Esophagus muscularis mucosa (tissue), 4 donors: ENCODE measurements around the gene FNDC1. TPM values are rescaled to one million over a fixed set of nuclear protein-coding genes. Genes with fewer than 3 reads are reported as not detected.

Experiments
- DNase-seq: peaks from one replicate; pipeline ENCODE4 v3.0.0-alpha.2; 2017; ENCODE audit errors: extremely low spot score
- H3K27ac ChIP-seq, 4 donors: fragments of 200-600 bp; sonication (generic); replicated peaks in 1 of 4; 1 replicate in 3 of 4; 2 replicates in 1 of 4; pipeline ENCODE4 v1.5.1; 2016 to 2019; ENCODE audit warnings: mild to moderate bottlenecking in 1 of 4
- H3K27me3 ChIP-seq, 4 donors: fragments of 200-600 bp; sonication (generic); one replicate each; pipeline versions ENCODE4 v1.5.1 to v1.6.0; 2016 to 2019
- H3K36me3 ChIP-seq, 4 donors: fragments of 200-600 bp; sonication (generic); one replicate each; pipeline ENCODE4 v1.5.1; 2016 to 2019
- H3K4me1 ChIP-seq, 4 donors: fragments of 200-600 bp; sonication (generic); one replicate each; pipeline ENCODE4 v1.5.1; 2016 to 2019
- H3K4me3 ChIP-seq, 4 donors: fragments of 200-600 bp; sonication (generic); 1 replicate in 2 of 4; 2 replicates in 2 of 4; pipeline ENCODE4 v1.5.1; 2016 to 2019; ENCODE audit warnings: mild to moderate bottlenecking in 4 of 4, moderate library complexity in 1 of 4
- H3K9me3 ChIP-seq, 4 donors: fragments of 200-600 bp; sonication (generic); 1 replicate in 3 of 4; 2 replicates in 1 of 4; pipeline ENCODE4 v1.5.1; 2016 to 2019
- CTCF ChIP-seq, 3 experiments: fragments of 200-600 bp in 2 of 3; fragments of 450-650 bp in 1 of 3; sonication (generic) in 2 of 3; IDR thresholded peaks; one replicate each; pipeline ENCODE4 v1.5.1; 2017 to 2019; ENCODE audit warnings: antibody characterized with exemption in 3 of 3, mild to moderate bottlenecking in 2 of 3, moderate library complexity in 1 of 3
- EP300 ChIP-seq: sonication (generic); formaldehyde crosslinking; IDR thresholded peaks from one replicate; pipeline ENCODE4 v1.6.1; 2017; ENCODE audit warnings: antibody characterized with exemption
- POLR2A ChIP-seq: fragments of 450-650 bp; IDR thresholded peaks from one replicate; pipeline ENCODE4 v1.6.1; 2017; ENCODE audit warnings: antibody characterized with exemption, moderate library complexity, mild to moderate bottlenecking, low read depth
- POLR2AphosphoS5 ChIP-seq, 2 donors: sonication (generic); formaldehyde crosslinking; IDR thresholded peaks; one replicate each; pipeline ENCODE4 v1.6.1; 2017; ENCODE audit warnings: antibody characterized with exemption in 2 of 2
- WGBS: methylation state at CpG from one replicate; pipeline ENCODE4 v1.1.5; 2018; 5-methylcytosine and 5-hydroxymethylcytosine counted together
- intact Hi-C: fragments of 100-400 bp; cut with DNase I; formaldehyde crosslinking; loops from one replicate; pipeline ENCODE4 v1.15.1; 2023
- total RNA-seq, 4 donors: library from RNA; depleted of rRNA; stranded (reverse); fragments of >200 nt; gene quantifications; one replicate each; pipeline versions ENCODE4 v1.1.0 to v1.2.1, GENCODE V29; 2016

Gene FNDC1
- total RNA-seq, 4 donors from 2014 or later: 0.84 to 11.2 (median 2.7) TPM

DNA sequence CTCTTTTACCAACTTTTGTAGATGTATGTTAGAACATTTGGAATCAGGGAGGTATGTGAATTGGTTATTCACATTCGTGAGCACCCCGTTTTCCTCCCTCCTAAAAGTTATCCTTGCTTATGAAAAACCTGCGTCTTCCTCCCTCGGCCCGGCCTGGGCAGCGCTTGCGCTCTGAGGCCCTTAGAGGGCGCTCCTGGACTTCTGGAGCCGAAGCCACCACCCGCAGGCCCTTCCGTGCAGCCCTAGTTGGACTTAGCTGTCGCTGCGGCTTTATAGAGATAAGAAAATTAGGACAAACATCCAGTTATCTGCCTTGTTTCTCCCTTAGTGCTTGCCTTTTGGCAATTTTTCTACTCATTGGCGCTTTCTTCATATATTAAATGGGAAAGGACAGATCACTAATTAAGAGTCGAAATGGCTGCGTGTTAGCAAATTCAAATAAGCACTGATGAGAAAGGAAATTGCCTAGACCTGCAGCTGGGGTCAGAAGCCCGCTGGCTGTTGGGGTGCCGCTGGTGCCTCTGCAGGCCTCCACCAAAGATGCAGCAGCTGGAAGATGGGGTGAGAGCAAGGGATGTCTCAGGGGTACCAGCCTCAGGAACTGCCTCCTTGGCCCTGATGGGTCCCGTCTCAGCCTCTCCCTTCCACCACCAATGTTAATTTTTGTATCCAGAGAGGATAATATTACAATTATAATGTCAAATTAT lies 5.2 kb downstream of the FNDC1 start:
- Histone ChIP-seq H3K27ac (no peak overlapping the region), H3K36me3 (no peaks in the 10 kb centered on the region), H3K4me3 (peak overlapping the region in 1 of 4 donors; percentile 7), H3K4me1 (peaks cover 6 to 45% (median 32%) of the 10 kb centered on the region in 4 donors), H3K27me3 (peaks cover 0 to 47% (median 2%) of the 10 kb centered on the region in 4 donors), H3K9me3 (no peaks in the 10 kb centered on the region)
- peak; percentile 47 for DNase-seq
- intact Hi-C loops: loop anchor here (2.0 kb wide), 1 partner anchor 480 kb away; no protein-coding TSS in a partner anchor
- 17% methylated on average over 19 of the region's 19 CpGs for WGBS
- no peak for TF ChIP-seq EP300
- TF ChIP-seq POLR2A: no peak
- TF ChIP-seq POLR2AphosphoS5 (IDR thresholded peaks at IDR 0.05): peak in 1 of 2 donors; percentile 15
- peak; percentile 85 to 96 (median 90) for TF ChIP-seq CTCF (IDR thresholded peaks at IDR 0.05)

- Histone ChIP-seq H3K27ac (no peak overlapping the region), H3K36me3 (no peaks in the 10 kb centered on the region), H3K9me3 (no peaks in the 10 kb centered on the region), H3K27me3 (peaks cover 0 to 22% (median 0%) of the 10 kb centered on the region in 4 donors), H3K4me3 (no peak overlapping the region), H3K4me1 (peaks cover 0 to 22% (median 13%) of the 10 kb centered on the region in 4 donors)
- DNase-seq: no peak
- 98% methylated on average over 4 of the region's 4 CpGs for WGBS
- intact Hi-C loops: no loop called here
- TF ChIP-seq CTCF (IDR thresholded peaks at IDR 0.05) (no peak), POLR2A (no peak), EP300 (no peak), POLR2AphosphoS5 (IDR thresholded peaks at IDR 0.05) (no peak)
These were observed 7.7 kb downstream of the FNDC1 start for GRCh38 chr6:159176913-159177312.

GRCh38 chr6:159178847-159179246 lies 9.6 kb downstream of the FNDC1 start:
- Histone ChIP-seq H3K27me3 (peaks cover 0 to 4% (median 0%) of the 10 kb centered on the region in 4 donors), H3K4me1 (peaks cover 0 to 22% (median 13%) of the 10 kb centered on the region in 4 donors), H3K27ac (no peak overlapping the region), H3K36me3 (no peaks in the 10 kb centered on the region), H3K9me3 (no peaks in the 10 kb centered on the region), H3K4me3 (no peak overlapping the region)
- DNase-seq: no peak
- TF ChIP-seq POLR2AphosphoS5 (IDR thresholded peaks at IDR 0.05): no peak
- TF ChIP-seq CTCF (IDR thresholded peaks at IDR 0.05): no peak
- TF ChIP-seq EP300: no peak
- TF ChIP-seq POLR2A: no peak
- WGBS: 93% methylated on average over 8 of the region's 9 CpGs
- intact Hi-C loops: no loop called here

DNA sequence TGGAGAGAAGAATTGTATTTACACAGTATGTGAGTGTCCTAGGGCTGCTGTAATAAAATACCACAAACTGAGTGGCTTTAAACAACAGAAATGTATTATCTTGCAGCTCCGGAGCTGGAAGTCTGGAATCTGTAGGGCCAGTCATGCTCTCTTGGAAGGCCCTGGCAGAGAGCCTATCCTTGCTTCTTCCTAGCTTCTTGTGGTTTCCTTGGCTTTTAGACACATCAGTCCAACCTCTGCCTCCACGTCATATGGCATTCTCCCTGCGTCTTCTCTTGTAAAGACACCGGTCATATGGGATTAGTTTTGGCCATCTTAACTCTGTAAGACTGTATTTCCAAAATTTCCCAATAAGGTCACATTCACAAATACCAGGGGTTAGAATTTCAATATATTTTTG lies 10.8 kb downstream of the FNDC1 start:
- no peaks in the 10 kb centered on the region for H3K36me3 ChIP-seq
- DNase-seq: no peak
- H3K27ac ChIP-seq: no peak overlapping the region
- intact Hi-C loops: no loop called here
- no peak overlapping the region for H3K4me3 ChIP-seq
- H3K9me3 ChIP-seq: no peaks in the 10 kb centered on the region
- peaks cover 0 to 11% (median 4%) of the 10 kb centered on the region in 4 donors for H3K4me1 ChIP-seq
- no peak for TF ChIP-seq POLR2A
- no peak for TF ChIP-seq POLR2AphosphoS5 (IDR thresholded peaks at IDR 0.05)
- no peak for TF ChIP-seq CTCF (IDR thresholded peaks at IDR 0.05)
- TF ChIP-seq EP300: no peak
- no peaks in the 10 kb centered on the region for H3K27me3 ChIP-seq
- 91% methylated on average over 4 of the region's 4 CpGs for WGBS
